ENCODE data around the gene CCR5AS. TPM values are rescaled to one million over a fixed set of nuclear protein-coding genes. Genes with fewer than 3 reads are reported as not detected.

The CCR5AS gene

Other genes with a start within 250 kb of the CCR5AS start
- gene CCR1, start 198.8 kb downstream of the CCR5AS start, total RNA-seq: 1 to 10 TPM in 1 of 2 donors, under 1 TPM in 1; 0.47 to 3.8 TPM
- gene CCR3, start 164.6 kb downstream of the CCR5AS start, total RNA-seq: under 1 TPM; 0.23 to 0.37 TPM
- gene CCR2, start 53.0 kb downstream of the CCR5AS start, total RNA-seq: 10 to 100 TPM; 12.4 to 14.2 TPM
- gene CCR5, start 36.1 kb downstream of the CCR5AS start, total RNA-seq: 1 to 10 TPM; 3.2 to 8.3 TPM
- 1 to 10 TPM; 1.9 to 2.4 TPM for gene CCRL2, start 193 bp upstream of the CCR5AS start, total RNA-seq
- not detected for gene LTF, start 57.8 kb upstream of the CCR5AS start, total RNA-seq
- gene RTP3, start 90.9 kb upstream of the CCR5AS start, total RNA-seq: not detected
- gene LRRC2, start 159.2 kb upstream of the CCR5AS start, total RNA-seq: under 1 TPM; 0.42 to 0.52 TPM
- not detected for gene FAM240A, start 205.5 kb upstream of the CCR5AS start, total RNA-seq